ENCODE data around the gene CCL28. TPM values are rescaled to one million over a fixed set of nuclear protein-coding genes. Genes with fewer than 3 reads are reported as not detected.

Gene CCL28
- total and polyA plus RNA-seq, 2 experiments from 2014 or later, result 5.7 to 7.1 TPM

DNA sequence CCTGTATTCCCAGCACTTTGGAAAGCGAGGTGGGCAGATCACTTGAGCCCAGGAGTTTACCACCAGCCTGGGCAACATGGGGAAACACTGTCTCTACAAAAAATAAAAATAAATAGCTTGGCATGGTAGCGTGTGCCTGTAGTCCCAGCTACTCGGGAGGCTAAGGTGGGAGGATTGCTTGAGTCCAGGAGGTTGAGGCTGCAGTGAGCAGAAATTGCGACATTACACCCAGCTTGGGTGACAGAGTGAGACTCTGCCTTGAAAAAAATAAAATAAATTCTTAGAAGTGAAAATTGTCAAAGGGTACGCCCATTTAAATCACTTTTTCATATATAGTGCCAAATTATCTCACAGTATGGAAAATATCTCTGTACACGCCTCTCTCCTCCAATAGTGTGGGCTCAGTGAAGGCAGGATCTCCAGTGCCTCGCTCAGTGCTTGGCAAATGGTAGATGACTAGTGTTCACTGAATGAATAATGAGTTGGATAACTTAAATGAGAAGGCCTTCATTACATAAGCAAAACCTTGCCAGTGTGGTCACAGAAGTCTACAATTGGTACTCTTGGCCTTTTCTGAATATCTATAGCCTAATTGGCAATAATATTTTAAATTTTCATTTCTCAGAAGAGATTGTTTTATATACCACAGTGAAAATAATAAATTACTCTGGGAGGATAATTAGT, 9.4 kb upstream of the CCL28 start:
- TF ChIP-seq, protein P1, sequence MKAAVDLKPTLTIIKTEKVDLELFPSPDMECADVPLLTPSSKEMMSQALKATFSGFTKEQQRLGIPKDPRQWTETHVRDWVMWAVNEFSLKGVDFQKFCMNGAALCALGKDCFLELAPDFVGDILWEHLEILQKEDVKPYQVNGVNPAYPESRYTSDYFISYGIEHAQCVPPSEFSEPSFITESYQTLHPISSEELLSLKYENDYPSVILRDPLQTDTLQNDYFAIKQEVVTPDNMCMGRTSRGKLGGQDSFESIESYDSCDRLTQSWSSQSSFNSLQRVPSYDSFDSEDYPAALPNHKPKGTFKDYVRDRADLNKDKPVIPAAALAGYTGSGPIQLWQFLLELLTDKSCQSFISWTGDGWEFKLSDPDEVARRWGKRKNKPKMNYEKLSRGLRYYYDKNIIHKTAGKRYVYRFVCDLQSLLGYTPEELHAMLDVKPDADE (IDR thresholded peaks at IDR 0.05), result no peak
- no peak for TF ChIP-seq ZNF331 (CRISPR knock-in tag; IDR thresholded peaks at IDR 0.05; ENCODE audit: low read depth)
- no peak for TF ChIP-seq CREB1 (CRISPR knock-in tag; IDR thresholded peaks at IDR 0.05; ENCODE audit: low read depth)
- TF ChIP-seq ZNF114 (CRISPR knock-in tag; IDR thresholded peaks at IDR 0.05), result no peak
- no peak for TF ChIP-seq STAT1 (IDR thresholded peaks at IDR 0.05; ENCODE audit: unreplicated experiment)
- no peak for TF ChIP-seq JUNB (IDR thresholded peaks at IDR 0.05; ENCODE audit: unreplicated experiment)
- TF ChIP-seq EZH2phosphoT487 (IDR thresholded peaks at IDR 0.05; ENCODE audit: unreplicated experiment), result no peak
- TF ChIP-seq NANOG (IDR thresholded peaks at IDR 0.05; ENCODE audit: borderline replicate concordance), result no peak
- TF ChIP-seq EZH2 (IDR thresholded peaks at IDR 0.05; ENCODE audit: low read depth, unreplicated experiment), result no peak
- TF ChIP-seq, protein P2, sequence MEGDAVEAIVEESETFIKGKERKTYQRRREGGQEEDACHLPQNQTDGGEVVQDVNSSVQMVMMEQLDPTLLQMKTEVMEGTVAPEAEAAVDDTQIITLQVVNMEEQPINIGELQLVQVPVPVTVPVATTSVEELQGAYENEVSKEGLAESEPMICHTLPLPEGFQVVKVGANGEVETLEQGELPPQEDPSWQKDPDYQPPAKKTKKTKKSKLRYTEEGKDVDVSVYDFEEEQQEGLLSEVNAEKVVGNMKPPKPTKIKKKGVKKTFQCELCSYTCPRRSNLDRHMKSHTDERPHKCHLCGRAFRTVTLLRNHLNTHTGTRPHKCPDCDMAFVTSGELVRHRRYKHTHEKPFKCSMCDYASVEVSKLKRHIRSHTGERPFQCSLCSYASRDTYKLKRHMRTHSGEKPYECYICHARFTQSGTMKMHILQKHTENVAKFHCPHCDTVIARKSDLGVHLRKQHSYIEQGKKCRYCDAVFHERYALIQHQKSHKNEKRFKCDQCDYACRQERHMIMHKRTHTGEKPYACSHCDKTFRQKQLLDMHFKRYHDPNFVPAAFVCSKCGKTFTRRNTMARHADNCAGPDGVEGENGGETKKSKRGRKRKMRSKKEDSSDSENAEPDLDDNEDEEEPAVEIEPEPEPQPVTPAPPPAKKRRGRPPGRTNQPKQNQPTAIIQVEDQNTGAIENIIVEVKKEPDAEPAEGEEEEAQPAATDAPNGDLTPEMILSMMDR (conservative IDR thresholded peaks at IDR 0.05; ENCODE audit: low read depth in 2 of 2), result no peak
- TF ChIP-seq, protein P3, sequence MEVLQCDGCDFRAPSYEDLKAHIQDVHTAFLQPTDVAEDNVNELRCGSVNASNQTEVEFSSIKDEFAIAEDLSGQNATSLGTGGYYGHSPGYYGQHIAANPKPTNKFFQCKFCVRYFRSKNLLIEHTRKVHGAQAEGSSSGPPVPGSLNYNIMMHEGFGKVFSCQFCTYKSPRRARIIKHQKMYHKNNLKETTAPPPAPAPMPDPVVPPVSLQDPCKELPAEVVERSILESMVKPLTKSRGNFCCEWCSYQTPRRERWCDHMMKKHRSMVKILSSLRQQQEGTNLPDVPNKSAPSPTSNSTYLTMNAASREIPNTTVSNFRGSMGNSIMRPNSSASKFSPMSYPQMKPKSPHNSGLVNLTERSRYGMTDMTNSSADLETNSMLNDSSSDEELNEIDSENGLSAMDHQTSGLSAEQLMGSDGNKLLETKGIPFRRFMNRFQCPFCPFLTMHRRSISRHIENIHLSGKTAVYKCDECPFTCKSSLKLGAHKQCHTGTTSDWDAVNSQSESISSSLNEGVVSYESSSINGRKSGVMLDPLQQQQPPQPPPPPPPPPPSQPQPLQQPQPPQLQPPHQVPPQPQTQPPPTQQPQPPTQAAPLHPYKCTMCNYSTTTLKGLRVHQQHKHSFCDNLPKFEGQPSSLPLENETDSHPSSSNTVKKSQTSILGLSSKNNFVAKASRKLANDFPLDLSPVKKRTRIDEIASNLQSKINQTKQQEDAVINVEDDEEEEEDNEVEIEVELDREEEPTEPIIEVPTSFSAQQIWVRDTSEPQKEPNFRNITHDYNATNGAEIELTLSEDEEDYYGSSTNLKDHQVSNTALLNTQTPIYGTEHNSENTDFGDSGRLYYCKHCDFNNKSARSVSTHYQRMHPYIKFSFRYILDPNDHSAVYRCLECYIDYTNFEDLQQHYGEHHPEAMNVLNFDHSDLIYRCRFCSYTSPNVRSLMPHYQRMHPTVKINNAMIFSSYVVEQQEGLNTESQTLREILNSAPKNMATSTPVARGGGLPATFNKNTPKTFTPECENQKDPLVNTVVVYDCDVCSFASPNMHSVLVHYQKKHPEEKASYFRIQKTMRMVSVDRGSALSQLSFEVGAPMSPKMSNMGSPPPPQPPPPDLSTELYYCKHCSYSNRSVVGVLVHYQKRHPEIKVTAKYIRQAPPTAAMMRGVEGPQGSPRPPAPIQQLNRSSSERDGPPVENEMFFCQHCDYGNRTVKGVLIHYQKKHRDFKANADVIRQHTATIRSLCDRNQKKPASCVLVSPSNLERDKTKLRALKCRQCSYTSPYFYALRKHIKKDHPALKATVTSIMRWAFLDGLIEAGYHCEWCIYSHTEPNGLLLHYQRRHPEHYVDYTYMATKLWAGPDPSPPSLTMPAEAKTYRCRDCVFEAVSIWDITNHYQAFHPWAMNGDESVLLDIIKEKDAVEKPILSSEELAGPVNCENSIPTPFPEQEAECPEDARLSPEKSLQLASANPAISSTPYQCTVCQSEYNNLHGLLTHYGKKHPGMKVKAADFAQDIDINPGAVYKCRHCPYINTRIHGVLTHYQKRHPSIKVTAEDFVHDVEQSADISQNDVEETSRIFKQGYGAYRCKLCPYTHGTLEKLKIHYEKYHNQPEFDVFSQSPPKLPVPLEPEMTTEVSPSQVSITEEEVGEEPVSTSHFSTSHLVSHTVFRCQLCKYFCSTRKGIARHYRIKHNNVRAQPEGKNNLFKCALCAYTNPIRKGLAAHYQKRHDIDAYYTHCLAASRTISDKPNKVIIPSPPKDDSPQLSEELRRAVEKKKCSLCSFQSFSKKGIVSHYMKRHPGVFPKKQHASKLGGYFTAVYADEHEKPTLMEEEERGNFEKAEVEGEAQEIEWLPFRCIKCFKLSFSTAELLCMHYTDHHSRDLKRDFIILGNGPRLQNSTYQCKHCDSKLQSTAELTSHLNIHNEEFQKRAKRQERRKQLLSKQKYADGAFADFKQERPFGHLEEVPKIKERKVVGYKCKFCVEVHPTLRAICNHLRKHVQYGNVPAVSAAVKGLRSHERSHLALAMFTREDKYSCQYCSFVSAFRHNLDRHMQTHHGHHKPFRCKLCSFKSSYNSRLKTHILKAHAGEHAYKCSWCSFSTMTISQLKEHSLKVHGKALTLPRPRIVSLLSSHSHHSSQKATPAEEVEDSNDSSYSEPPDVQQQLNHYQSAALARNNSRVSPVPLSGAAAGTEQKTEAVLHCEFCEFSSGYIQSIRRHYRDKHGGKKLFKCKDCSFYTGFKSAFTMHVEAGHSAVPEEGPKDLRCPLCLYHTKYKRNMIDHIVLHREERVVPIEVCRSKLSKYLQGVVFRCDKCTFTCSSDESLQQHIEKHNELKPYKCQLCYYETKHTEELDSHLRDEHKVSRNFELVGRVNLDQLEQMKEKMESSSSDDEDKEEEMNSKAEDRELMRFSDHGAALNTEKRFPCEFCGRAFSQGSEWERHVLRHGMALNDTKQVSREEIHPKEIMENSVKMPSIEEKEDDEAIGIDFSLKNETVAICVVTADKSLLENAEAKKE (CRISPR knock-in tag; IDR thresholded peaks at IDR 0.05), result no peak
- TF ChIP-seq, protein P4, sequence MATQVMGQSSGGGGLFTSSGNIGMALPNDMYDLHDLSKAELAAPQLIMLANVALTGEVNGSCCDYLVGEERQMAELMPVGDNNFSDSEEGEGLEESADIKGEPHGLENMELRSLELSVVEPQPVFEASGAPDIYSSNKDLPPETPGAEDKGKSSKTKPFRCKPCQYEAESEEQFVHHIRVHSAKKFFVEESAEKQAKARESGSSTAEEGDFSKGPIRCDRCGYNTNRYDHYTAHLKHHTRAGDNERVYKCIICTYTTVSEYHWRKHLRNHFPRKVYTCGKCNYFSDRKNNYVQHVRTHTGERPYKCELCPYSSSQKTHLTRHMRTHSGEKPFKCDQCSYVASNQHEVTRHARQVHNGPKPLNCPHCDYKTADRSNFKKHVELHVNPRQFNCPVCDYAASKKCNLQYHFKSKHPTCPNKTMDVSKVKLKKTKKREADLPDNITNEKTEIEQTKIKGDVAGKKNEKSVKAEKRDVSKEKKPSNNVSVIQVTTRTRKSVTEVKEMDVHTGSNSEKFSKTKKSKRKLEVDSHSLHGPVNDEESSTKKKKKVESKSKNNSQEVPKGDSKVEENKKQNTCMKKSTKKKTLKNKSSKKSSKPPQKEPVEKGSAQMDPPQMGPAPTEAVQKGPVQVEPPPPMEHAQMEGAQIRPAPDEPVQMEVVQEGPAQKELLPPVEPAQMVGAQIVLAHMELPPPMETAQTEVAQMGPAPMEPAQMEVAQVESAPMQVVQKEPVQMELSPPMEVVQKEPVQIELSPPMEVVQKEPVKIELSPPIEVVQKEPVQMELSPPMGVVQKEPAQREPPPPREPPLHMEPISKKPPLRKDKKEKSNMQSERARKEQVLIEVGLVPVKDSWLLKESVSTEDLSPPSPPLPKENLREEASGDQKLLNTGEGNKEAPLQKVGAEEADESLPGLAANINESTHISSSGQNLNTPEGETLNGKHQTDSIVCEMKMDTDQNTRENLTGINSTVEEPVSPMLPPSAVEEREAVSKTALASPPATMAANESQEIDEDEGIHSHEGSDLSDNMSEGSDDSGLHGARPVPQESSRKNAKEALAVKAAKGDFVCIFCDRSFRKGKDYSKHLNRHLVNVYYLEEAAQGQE (IDR thresholded peaks at IDR 0.05; ENCODE audit: unreplicated experiment), result no peak
- no peak for TF ChIP-seq POLR2AphosphoS5 (IDR thresholded peaks at IDR 0.05; ENCODE audit: low read depth)
- Histone ChIP-seq H3K9me2 (ENCODE audit: insufficient read depth) (0 out of 2 replicates have a peak, but pooled peaks cover 6% of the 10 kb centered on the region), H3K79me2 (replicated peaks; ENCODE audit: insufficient read depth) (no peaks in the 10 kb centered on the region), H3K27ac (ENCODE audit: low read depth) (no peak overlapping the region), H2AFZ (no peak overlapping the region), H4K20me1 (replicated peaks; ENCODE audit: insufficient read depth) (no peaks in the 10 kb centered on the region), H3K4me3 (no peak overlapping the region), H3K4me2 (no peak overlapping the region), H3K27me3 (ENCODE audit: insufficient read depth) (no peaks in the 10 kb centered on the region), H3K36me3 (ENCODE audit: insufficient read depth) (no peaks in the 10 kb centered on the region), H3K4me1 (ENCODE audit: insufficient read depth) (no peaks in the 10 kb centered on the region), H3F3A (replicated peaks; ENCODE audit: low read depth) (no peaks in the 10 kb centered on the region)
- no peak for DNase-seq (ENCODE audit: low spot score)
- Mint-ChIP-seq H3K27ac (no peak overlapping the region), H3K9me3 (peaks cover 3% of the 10 kb centered on the region; the same call in 2 of the 3 replicates), H3K4me1 (peaks cover 4% of the 10 kb centered on the region; the same call in 2 of the 3 replicates), H3K36me3 (ENCODE audit: low read depth) (no peaks in the 10 kb centered on the region), H3K27me3 (ENCODE audit: insufficient read depth, low read depth, poor library complexity) (no peaks in the 10 kb centered on the region), H3K4me3 (no peak overlapping the region)
- ATAC-seq, result no peak
